CD4-positive, alpha-beta T cell treated with Interleukin-12 subunit alpha and Interleukin-12 subunit beta, for 1 hour (primary cell): Measurements from ENCODE around the gene IGFBP2.

Experiments used
- DNase-seq: peaks from one replicate; pipeline ENCODE4 v3.0.0-alpha.2; 2020

The IGFBP2 gene

GRCh38 chr2:216616083-216616678 is 17.0 kb upstream of the IGFBP2 start:
- DNase-seq, result no peak

DNA sequence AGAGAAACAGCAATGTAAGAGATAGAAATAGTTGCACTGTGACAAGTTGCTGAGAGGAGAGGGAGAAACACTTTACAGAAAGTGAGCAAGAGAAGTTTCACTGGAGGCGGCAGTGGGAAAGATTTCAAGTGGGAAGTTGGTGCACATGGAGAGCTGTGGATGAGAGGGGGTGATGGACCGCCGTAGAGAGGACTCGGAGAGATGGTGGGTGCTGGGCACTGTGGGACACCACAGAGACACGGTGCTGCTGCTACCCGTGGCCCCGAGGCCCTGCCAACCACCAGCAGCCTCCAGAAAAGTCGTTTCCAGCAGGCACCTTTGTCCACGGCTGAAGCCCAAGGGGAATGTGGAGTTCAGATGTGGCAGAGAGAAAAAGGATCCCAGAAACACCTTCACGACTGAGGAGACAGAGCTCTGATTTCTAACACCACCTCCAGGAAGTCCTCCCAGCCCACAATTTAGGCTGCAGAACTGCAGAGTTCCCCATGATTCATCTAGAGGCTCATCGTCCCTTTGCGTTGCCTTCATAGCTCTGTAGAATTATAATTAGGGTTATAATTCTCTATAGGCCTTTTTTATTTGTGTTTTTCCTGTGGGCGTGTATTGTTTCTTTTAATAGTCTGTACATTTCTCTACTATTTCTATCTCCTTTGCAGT is 15.9 kb upstream of the IGFBP2 start:
- DNase-seq, result no peak

GRCh38 chr2:216618785-216619184 is 14.4 kb upstream of the IGFBP2 start:
- DNase-seq, result no peak

- DNase-seq, result no peak
Observed at GRCh38 chr2:216619411-216620393, 13.5 kb upstream of the IGFBP2 start.

DNA sequence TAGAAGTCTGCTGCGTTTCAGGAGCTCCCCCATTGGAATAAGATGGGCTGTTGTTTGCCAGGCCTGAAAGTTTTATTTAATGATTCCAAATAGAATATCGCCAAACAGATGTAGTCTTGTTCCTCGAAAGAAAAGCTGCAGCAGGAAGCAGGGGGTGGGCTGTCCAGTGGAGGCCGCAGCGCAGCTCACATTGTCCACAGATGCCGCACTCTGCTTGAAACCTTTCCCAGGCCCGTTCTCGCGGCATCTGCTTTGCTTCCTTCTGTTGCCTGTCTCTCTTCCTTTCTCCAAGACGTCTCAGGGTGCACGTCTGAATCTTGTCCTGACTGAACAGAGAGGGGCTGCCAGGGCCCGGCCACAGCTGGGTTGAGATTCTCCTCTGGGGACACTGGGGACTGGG is 12.4 kb upstream of the IGFBP2 start:
- DNase-seq, result no peak

DNA sequence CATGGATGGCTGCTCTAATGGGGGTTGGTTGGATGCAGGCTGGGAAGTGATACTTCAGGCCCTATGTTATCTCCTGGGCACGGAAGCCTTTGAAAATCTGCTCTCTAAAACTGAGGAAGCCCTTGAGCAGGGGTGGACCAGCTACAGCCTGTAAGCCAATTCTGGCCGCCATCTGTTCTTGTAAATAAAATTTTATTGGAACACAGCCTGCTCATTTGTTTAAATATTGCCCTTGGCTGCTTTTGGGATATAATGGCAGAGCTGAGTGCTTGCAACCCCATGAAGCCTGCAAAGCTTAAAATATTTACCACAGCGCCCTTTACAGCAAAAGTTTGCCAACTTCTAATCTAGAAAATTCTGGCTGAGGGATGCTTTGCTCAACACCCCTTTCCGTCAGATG is 11.9 kb upstream of the IGFBP2 start:
- no peak for DNase-seq

GRCh38 chr2:216622526-216622925 is 10.7 kb upstream of the IGFBP2 start:
- DNase-seq, result no peak

DNA sequence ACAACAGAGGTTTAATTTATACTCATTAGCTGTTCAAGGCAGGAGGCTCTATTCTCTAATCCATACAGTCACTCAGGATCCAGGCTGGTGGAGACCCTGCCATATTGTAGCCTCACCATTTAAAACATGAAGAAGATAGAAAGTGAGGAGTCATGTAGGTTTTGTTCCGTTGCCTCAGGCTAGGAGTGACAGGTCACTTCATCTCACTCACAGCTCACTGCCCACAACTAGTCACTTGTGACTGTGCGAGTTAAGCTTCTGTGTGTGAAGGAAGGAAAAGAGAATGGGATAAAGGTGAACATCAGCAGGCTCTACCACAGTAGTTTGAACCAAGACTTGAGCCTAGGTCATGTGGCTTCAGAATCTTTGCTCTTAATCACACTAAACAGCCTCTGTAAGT is 9.0 kb upstream of the IGFBP2 start:
- DNase-seq, result no peak

GRCh38 chr2:216626168-216626874 is 6.9 kb upstream of the IGFBP2 start:
- no peak for DNase-seq

GRCh38 chr2:216626875-216627245 is 6.4 kb upstream of the IGFBP2 start:
- no peak for DNase-seq

DNA sequence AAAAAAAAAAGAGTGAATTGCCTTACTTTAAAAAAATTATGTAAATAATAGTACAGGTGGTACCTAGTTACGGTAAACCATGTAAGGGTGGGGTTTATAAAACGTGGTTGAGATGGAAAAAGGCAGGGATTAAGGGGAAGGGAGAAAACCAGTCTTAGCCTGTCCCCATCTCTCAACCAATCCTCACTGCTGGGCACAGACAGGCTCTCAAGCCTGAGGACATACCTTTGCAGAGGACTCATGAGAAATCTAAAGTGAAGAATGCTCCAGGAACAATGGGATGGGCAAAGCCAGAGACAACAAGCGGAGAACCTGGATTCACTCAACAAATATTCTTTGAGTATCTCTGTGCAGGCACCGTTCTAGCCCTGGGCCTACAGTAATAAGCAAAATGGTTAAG is 3.4 kb upstream of the IGFBP2 start:
- DNase-seq, result no peak

- DNase-seq, result no peak
Observed at GRCh38 chr2:216632346-216632951, 771 bp upstream of the IGFBP2 start.

- no peak for DNase-seq
Observed at GRCh38 chr2:216633616-216634369, 573 bp downstream of the IGFBP2 start.

GRCh38 chr2:216634370-216635148 is 1.3 kb downstream of the IGFBP2 start:
- DNase-seq, result no peak

- no peak for DNase-seq
Observed at GRCh38 chr2:216635171-216635570, 2.0 kb downstream of the IGFBP2 start.

- DNase-seq, result no peak
Observed at GRCh38 chr2:216635701-216636550, 2.7 kb downstream of the IGFBP2 start.

DNA sequence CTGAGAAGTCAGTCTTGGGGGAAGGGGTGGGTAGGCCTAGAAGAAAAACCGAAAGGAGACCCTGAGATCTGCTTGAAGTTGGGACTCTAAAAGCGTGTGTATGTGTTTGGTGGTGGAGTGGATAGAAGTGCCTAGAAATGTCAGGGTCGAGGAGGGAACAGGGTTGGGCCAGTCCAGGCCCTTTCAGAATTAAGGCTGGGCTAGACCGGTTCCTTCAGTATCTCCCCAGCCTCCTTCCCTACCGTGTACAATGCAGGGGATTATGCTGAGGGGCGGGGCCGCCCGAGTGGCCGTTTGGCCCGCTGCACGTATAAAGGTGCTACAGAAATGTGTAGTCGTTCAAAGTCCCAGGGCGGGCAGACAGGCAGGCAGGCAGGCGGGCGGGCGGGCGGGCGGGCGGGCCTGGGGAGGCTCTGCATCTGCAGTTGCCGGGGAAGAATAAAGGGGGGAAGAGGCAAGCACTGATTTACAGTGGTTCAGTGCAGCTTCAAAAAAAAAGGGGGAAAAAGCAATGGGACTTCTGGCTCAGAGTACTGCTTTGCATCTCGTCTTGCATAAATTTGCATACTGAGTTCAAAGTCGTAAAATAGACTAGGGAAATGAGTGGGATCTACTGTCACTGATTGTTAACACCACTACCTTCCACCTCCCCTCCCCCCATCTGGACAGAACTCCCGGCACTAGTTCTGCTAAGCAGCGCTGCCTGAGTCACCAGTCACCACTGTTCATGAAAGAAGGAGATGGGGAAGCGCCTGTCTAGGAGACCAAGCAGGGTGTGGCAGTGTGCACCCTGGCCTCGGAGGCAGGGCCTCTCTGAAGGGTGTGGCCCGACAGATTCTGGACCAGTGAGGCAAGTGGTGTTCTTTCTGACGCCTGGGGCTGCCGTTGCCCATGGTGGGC is 3.6 kb downstream of the IGFBP2 start:
- DNase-seq, result no peak

GRCh38 chr2:216637472-216637871 is 4.3 kb downstream of the IGFBP2 start:
- no peak for DNase-seq
